T-cell (primary cell): ENCODE results near the gene EIF4G3. TPM values are rescaled to one million over a fixed set of nuclear protein-coding genes. Genes with fewer than 3 reads are reported as not detected.

Experiments
- ATAC-seq, 4 experiments: fragments of 200-7000 bp in 3 of 4; fragments of 150-1000 bp in 1 of 4; cut with Tn5 transposase; replicated peaks in 1 of 4; 1 replicate in 3 of 4; 2 replicates in 1 of 4; pipeline ENCODE4 v1.10.0; 2021; ENCODE audit warnings: moderate library complexity in 3 of 4, mild to moderate bottlenecking in 2 of 4, moderate number of reproducible peaks in 1 of 4
- CTCF ChIA-PET, 2 donors: fragments of 300-600 bp; sonication (Branson Sonifier 250); formaldehyde crosslinking; loops; one replicate each; lab custom pipeline; 2022; ENCODE audit warnings: antibody characterized with exemption in 2 of 2; lab: Charles Lee
- POLR2A ChIA-PET, 2 donors: fragments of 300-600 bp; sonication (Branson Sonifier 250); formaldehyde crosslinking; loops; one replicate each; lab custom pipeline; 2022; ENCODE audit warnings: antibody characterized with exemption in 2 of 2; lab: Charles Lee
- DNase-seq, 35 experiments: peaks; one replicate each; pipeline versions ENCODE4 v3.0.0 to v3.0.0-alpha.2; 2013 to 2023
- H3K27ac ChIP-seq: one replicate; pipeline ENCODE4 v1.5.1; 2013; ENCODE audit warnings: low read length
- H3K27me3 ChIP-seq, 2 experiments: replicated peaks in 1 of 2; 1 replicate in 1 of 2; 2 replicates in 1 of 2; pipeline versions ENCODE4 v1.6.1 to v1.7.0; 2013; ENCODE audit warnings: low read length in 1 of 2, mixed read lengths in 1 of 2; ENCODE audit not compliant: control insufficient read depth in 2 of 2, insufficient read depth in 2 of 2; ENCODE audit errors: extremely low read depth in 1 of 2
- H3K36me3 ChIP-seq, 2 donors: 1 replicate in 1 of 2; 2 replicates in 1 of 2; pipeline versions ENCODE4 v1.6.1 to v1.7.0; 2013; ENCODE audit warnings: low read length in 1 of 2; ENCODE audit not compliant: control insufficient read depth in 2 of 2, insufficient read depth in 1 of 2; ENCODE audit errors: extremely low read depth in 1 of 2
- H3K4me1 ChIP-seq, 2 experiments: 1 replicate in 1 of 2; 2 replicates in 1 of 2; pipeline versions ENCODE4 v1.6.1 to v1.7.0; 2013; ENCODE audit warnings: low read length in 2 of 2, mixed read lengths in 1 of 2; ENCODE audit not compliant: insufficient read depth in 2 of 2, control insufficient read depth in 1 of 2; ENCODE audit errors: extremely low read depth in 1 of 2
- H3K4me3 ChIP-seq, 2 donors: 1 replicate in 1 of 2; 2 replicates in 1 of 2; pipeline versions ENCODE4 v1.5.1 to v1.7.0; 2013; ENCODE audit warnings: mild to moderate bottlenecking in 2 of 2, low read length in 1 of 2, moderate library complexity in 1 of 2; ENCODE audit not compliant: control insufficient read depth in 1 of 2; ENCODE audit errors: extremely low read depth in 1 of 2
- H3K9me3 ChIP-seq: 2 replicates; pipeline ENCODE4 v1.7.0; 2013
- H3K27ac Mint-ChIP-seq, 2 donors: one replicate each; pipeline ENCODE4 v1.8.0; 2020 to 2021; ENCODE audit warnings: mild to moderate bottlenecking in 2 of 2, mixed read lengths in 2 of 2
- H3K27me3 Mint-ChIP-seq, 2 donors: one replicate each; pipeline ENCODE4 v1.8.0; 2021 to 2022; ENCODE audit warnings: mixed read lengths in 2 of 2
- H3K36me3 Mint-ChIP-seq: one replicate; pipeline ENCODE4 v1.8.0; 2021; ENCODE audit warnings: mixed read lengths
- H3K4me1 Mint-ChIP-seq, 3 donors: one replicate each; pipeline ENCODE4 v1.8.0; 2020 to 2022; ENCODE audit warnings: mixed read lengths in 3 of 3, mild to moderate bottlenecking in 1 of 3
- H3K4me3 Mint-ChIP-seq, 3 donors: one replicate each; pipeline ENCODE4 v1.8.0; 2020 to 2022; ENCODE audit warnings: mild to moderate bottlenecking in 3 of 3, mixed read lengths in 3 of 3, moderate library complexity in 3 of 3
- H3K9me3 Mint-ChIP-seq, 3 donors: one replicate each; pipeline ENCODE4 v1.8.0; 2020 to 2022; ENCODE audit warnings: mixed read lengths in 3 of 3
- WGBS: methylation state at CpG from one replicate; pipeline ENCODE4 v1.1.5; 2013; ENCODE audit warnings: missing lambda C conversion rate; ENCODE audit not compliant: insufficient coverage; 5-methylcytosine and 5-hydroxymethylcytosine counted together
- total RNA-seq, 35 experiments: library from RNA in 6 of 35; stranded (reverse) in 6 of 35; fragments of 120-200 nt in 1 of 35; gene quantifications; one replicate each; pipeline versions ENCODE4 v1.2.1 to v1.2.4 and lab custom pipeline; 2013 to 2026

EIF4G3 gene
- total RNA-seq, 5 donors from 2014 or later (not counting 1 experiment from before 2014, with no cell fraction given) = 16.8 to 34.1 (median 20.8) TPM

GRCh38 chr1:21037091-21037490 lies 139.6 kb downstream of the EIF4G3 start:
- no peaks in the 10 kb centered on the region for H3K9me3 Mint-ChIP-seq
- CTCF ChIA-PET = interaction anchor here (0.6 kb wide), 2 partner anchors 168 to 1929 kb away, joined by 3 read pairs; no protein-coding TSS in a partner anchor

GRCh38 chr1:21035794-21036193 lies 140.9 kb downstream of the EIF4G3 start:
- H3K27ac ChIP-seq = no peak overlapping the region
- POLR2A ChIA-PET = interaction anchor here in 1 of 2 donors (0.6 kb wide), 1 partner anchor 77 kb away, joined by 8 read pairs; no protein-coding TSS in a partner anchor
- Mint-ChIP-seq H3K36me3 (peaks cover 7% of the 10 kb centered on the region), H3K4me1 (peaks cover 2 to 8% (median 2%) of the 10 kb centered on the region in 3 donors), H3K4me3 (no peak overlapping the region), H3K9me3 (no peaks in the 10 kb centered on the region), H3K27me3 (no peaks in the 10 kb centered on the region), H3K27ac (no peak overlapping the region)
- H3K36me3 ChIP-seq = no peaks in the 10 kb centered on the region
- CTCF ChIA-PET = no interaction called here
- H3K4me1 ChIP-seq = no peaks in the 10 kb centered on the region
- no peaks in the 10 kb centered on the region for H3K27me3 ChIP-seq
- no peak overlapping the region for H3K4me3 ChIP-seq
- DNase-seq (no peak), ATAC-seq (no peak)
- WGBS = 88% methylated on average over 1 of the region's 2 CpGs
- H3K9me3 ChIP-seq = no peaks in the 10 kb centered on the region

More at GRCh38 chr1:21037091-21037490, 139.6 kb downstream of the EIF4G3 start:
- Histone ChIP-seq H3K27me3 (no peaks in the 10 kb centered on the region), H3K4me3 (no peak overlapping the region), H3K27ac (no peak overlapping the region), H3K36me3 (no peaks in the 10 kb centered on the region), H3K9me3 (no peaks in the 10 kb centered on the region), H3K4me1 (no peaks in the 10 kb centered on the region)
- Mint-ChIP-seq H3K4me1 (peaks cover 2 to 8% (median 2%) of the 10 kb centered on the region in 3 donors), H3K27me3 (no peaks in the 10 kb centered on the region), H3K36me3 (peaks cover 11% of the 10 kb centered on the region), H3K4me3 (no peak overlapping the region), H3K27ac (no peak overlapping the region)
- ATAC-seq (no peak), DNase-seq (no peak)
- no CpG with 5 or more reads among the region's 3 CpGs for WGBS
- POLR2A ChIA-PET = interaction anchor here (0.6 kb wide), 3 partner anchors 11 to 144 kb away, joined by 9 to 10 read pairs (median 10); no protein-coding TSS in a partner anchor

- Mint-ChIP-seq H3K9me3 (no peaks in the 10 kb centered on the region), H3K36me3 (peaks cover 7% of the 10 kb centered on the region), H3K4me3 (no peak overlapping the region), H3K4me1 (peaks cover 2 to 8% (median 2%) of the 10 kb centered on the region in 3 donors), H3K27ac (no peak overlapping the region), H3K27me3 (no peaks in the 10 kb centered on the region)
- Histone ChIP-seq H3K36me3 (no peaks in the 10 kb centered on the region), H3K9me3 (no peaks in the 10 kb centered on the region), H3K4me3 (no peak overlapping the region), H3K4me1 (no peaks in the 10 kb centered on the region), H3K27ac (no peak overlapping the region), H3K27me3 (no peaks in the 10 kb centered on the region)
- ChIA-PET POLR2A (no interaction called here), CTCF (no interaction called here)
- WGBS = 89% methylated on average over 13 of the region's 14 CpGs
- no peak for ATAC-seq
- no peak for DNase-seq
These were observed 141.7 kb downstream of the EIF4G3 start for GRCh38 chr1:21034725-21035628.

GRCh38 chr1:21032741-21033140 lies 144.0 kb downstream of the EIF4G3 start:
- no peak overlapping the region for H3K4me3 ChIP-seq
- H3K36me3 Mint-ChIP-seq = peaks cover 10% of the 10 kb centered on the region
- no peak overlapping the region for H3K27ac ChIP-seq
- H3K4me1 ChIP-seq = no peaks in the 10 kb centered on the region
- H3K27me3 Mint-ChIP-seq = no peaks in the 10 kb centered on the region
- H3K9me3 ChIP-seq = no peaks in the 10 kb centered on the region
- ChIA-PET POLR2A (no interaction called here), CTCF (interaction anchor here in 1 of 2 donors (0.6 kb wide), 1 partner anchor 14 kb away, joined by 3 read pairs; no protein-coding TSS in a partner anchor)
- H3K27me3 ChIP-seq = no peaks in the 10 kb centered on the region
- peaks cover 0 to 7% (median 1%) of the 10 kb centered on the region in 3 donors for H3K4me1 Mint-ChIP-seq
- H3K9me3 Mint-ChIP-seq = no peaks in the 10 kb centered on the region
- no peaks in the 10 kb centered on the region for H3K36me3 ChIP-seq
- DNase-seq = no peak
- no peak for ATAC-seq
- H3K4me3 Mint-ChIP-seq = no peak overlapping the region
- H3K27ac Mint-ChIP-seq = no peak overlapping the region
- WGBS = 88% methylated on average over 1 of the region's 3 CpGs

- Histone ChIP-seq H3K36me3 (no peaks in the 10 kb centered on the region), H3K27me3 (no peaks in the 10 kb centered on the region), H3K9me3 (no peaks in the 10 kb centered on the region), H3K4me3 (no peak overlapping the region), H3K27ac (no peak overlapping the region), H3K4me1 (no peaks in the 10 kb centered on the region)
- H3K36me3 Mint-ChIP-seq = peaks cover 5% of the 10 kb centered on the region
- no peak overlapping the region for H3K27ac Mint-ChIP-seq
- no peaks in the 10 kb centered on the region for H3K27me3 Mint-ChIP-seq
- DNase-seq = no peak
- peaks cover 0 to 6% (median 0%) of the 10 kb centered on the region in 3 donors for H3K4me1 Mint-ChIP-seq
- 83% methylated on average over 1 of the region's 1 CpG for whole genome bisulfite sequencing
- ChIA-PET POLR2A (no interaction called here), CTCF (no interaction called here)
- H3K4me3 Mint-ChIP-seq = no peak overlapping the region
- no peaks in the 10 kb centered on the region for H3K9me3 Mint-ChIP-seq
- ATAC-seq = no peak
These were observed 146.5 kb downstream of the EIF4G3 start for GRCh38 chr1:21030181-21030580.

GRCh38 chr1:21028520-21029145 lies 148.1 kb downstream of the EIF4G3 start:
- H3K4me1 ChIP-seq = no peaks in the 10 kb centered on the region
- no peaks in the 10 kb centered on the region for H3K9me3 Mint-ChIP-seq
- H3K4me1 Mint-ChIP-seq = peaks cover 0 to 6% (median 0%) of the 10 kb centered on the region in 3 donors
- no peak overlapping the region for H3K27ac ChIP-seq
- H3K4me3 ChIP-seq = no peak overlapping the region
- 96% methylated on average over 4 of the region's 12 CpGs for WGBS
- no peaks in the 10 kb centered on the region for H3K36me3 ChIP-seq
- no peak overlapping the region for H3K27ac Mint-ChIP-seq
- ATAC-seq = no peak
- H3K9me3 ChIP-seq = no peaks in the 10 kb centered on the region
- peaks cover 5% of the 10 kb centered on the region for H3K36me3 Mint-ChIP-seq
- no peaks in the 10 kb centered on the region for H3K27me3 ChIP-seq
- no peaks in the 10 kb centered on the region for H3K27me3 Mint-ChIP-seq
- POLR2A ChIA-PET = no interaction called here
- no peak for DNase-seq
- H3K4me3 Mint-ChIP-seq = no peak overlapping the region
- CTCF ChIA-PET = interaction anchor here in 1 of 2 donors (0.6 kb wide), 1 partner anchor 117 kb away, joined by 8 read pairs; no protein-coding TSS in a partner anchor
